Naive B cell (primary cell): Measurements from ENCODE around the gene SPATA13. TPM values are rescaled to one million over a fixed set of nuclear protein-coding genes. Genes with fewer than 3 reads are reported as not detected.
A peak's percentile ranks its signal among the peaks of the same experiment; 100 is the strongest.

ENCODE experiments used
- ATAC-seq, 2 donors: fragments of 150-1000 bp; cut with Tn5 transposase; 2 replicates each; pipeline ENCODE4 v1.10.0; 2021; ENCODE audit warnings: low read depth in 2 of 2, mild to moderate bottlenecking in 2 of 2, moderate library complexity in 2 of 2
- DNase-seq: peaks from one replicate; pipeline ENCODE4 v3.0.0; 2022
- H3K27ac Mint-ChIP-seq, 6 donors: one replicate each; pipeline ENCODE4 v1.8.0; 2020 to 2022; ENCODE audit warnings: mild to moderate bottlenecking in 6 of 6, mixed read lengths in 6 of 6, moderate library complexity in 5 of 6, inconsistent platforms in 2 of 6
- H3K27me3 Mint-ChIP-seq, 3 donors: one replicate each; pipeline ENCODE4 v1.8.0; 2021 to 2022; ENCODE audit warnings: mixed read lengths in 3 of 3, mild to moderate bottlenecking in 1 of 3
- H3K36me3 Mint-ChIP-seq, 2 donors: one replicate each; pipeline ENCODE4 v1.8.0; 2020 to 2022; ENCODE audit warnings: mixed read lengths in 2 of 2, inconsistent platforms in 1 of 2, mild to moderate bottlenecking in 1 of 2
- H3K4me1 Mint-ChIP-seq, 3 donors: one replicate each; pipeline ENCODE4 v1.8.0; 2020 to 2022; ENCODE audit warnings: mixed read lengths in 3 of 3, inconsistent platforms in 1 of 3, mild to moderate bottlenecking in 1 of 3, moderate library complexity in 1 of 3
- H3K4me3 Mint-ChIP-seq, 8 donors: one replicate each; pipeline ENCODE4 v1.8.0; 2020 to 2022; ENCODE audit warnings: mild to moderate bottlenecking in 8 of 8, mixed read lengths in 8 of 8, moderate library complexity in 8 of 8, inconsistent platforms in 2 of 8
- H3K9me3 Mint-ChIP-seq, 7 donors: one replicate each; pipeline ENCODE4 v1.8.0; 2020 to 2022; ENCODE audit warnings: mixed read lengths in 7 of 7, mild to moderate bottlenecking in 5 of 7, inconsistent platforms in 2 of 7, moderate library complexity in 1 of 7
- polyA plus RNA-seq, 6 donors: library from polyadenylated mRNA; unstranded; fragments of 300-500 nt; fragmentation: Illumina TruSeq; gene quantifications; one replicate each; pipeline ENCODE4 v1.2.3, GENCODE V29; 2021; ENCODE audit warnings: low read depth in 6 of 6

Gene SPATA13
- polyA plus RNA-seq, 6 donors from 2014 or later = 2.2 to 8.3 (median 5.3) TPM; not detected in 1

- H3K4me3 Mint-ChIP-seq = peak overlapping the region; percentile 36 to 98 (median 87)
- H3K9me3 Mint-ChIP-seq = no peaks in the 10 kb centered on the region
- H3K4me1 Mint-ChIP-seq = peaks cover 34 to 53% (median 49%) of the 10 kb centered on the region in 3 donors
- DNase-seq (no peak), ATAC-seq (no peak)
- H3K27me3 Mint-ChIP-seq = no peaks in the 10 kb centered on the region
- H3K27ac Mint-ChIP-seq = peak overlapping the region in 5 of 6 donors; percentile 93 to 99 (median 96)
- H3K36me3 Mint-ChIP-seq = no peaks in the 10 kb centered on the region
Measured at GRCh38 chr13:24267801-24268200, 107.3 kb downstream of the SPATA13 start.

GRCh38 chr13:24269821-24270220 lies 109.3 kb downstream of the SPATA13 start:
- no peaks in the 10 kb centered on the region for H3K9me3 Mint-ChIP-seq
- no peaks in the 10 kb centered on the region for H3K27me3 Mint-ChIP-seq
- DNase-seq (no peak), ATAC-seq (no peak)
- H3K27ac Mint-ChIP-seq = peak overlapping the region in 3 of 6 donors; percentile 84 to 98 (median 98)
- peak overlapping the region in 7 of 8 donors; percentile 7 to 98 (median 47) for H3K4me3 Mint-ChIP-seq
- no peaks in the 10 kb centered on the region for H3K36me3 Mint-ChIP-seq
- H3K4me1 Mint-ChIP-seq = peaks cover 41 to 69% (median 61%) of the 10 kb centered on the region in 3 donors

GRCh38 chr13:24270639-24271141 lies 110.2 kb downstream of the SPATA13 start:
- Mint-ChIP-seq H3K9me3 (no peaks in the 10 kb centered on the region), H3K4me1 (peaks cover 43 to 70% (median 60%) of the 10 kb centered on the region in 3 donors), H3K4me3 (peak overlapping the region; percentile 85 to 98 (median 92)), H3K27me3 (no peaks in the 10 kb centered on the region), H3K27ac (peak overlapping the region; percentile 96 to 98 (median 98)), H3K36me3 (no peaks in the 10 kb centered on the region)
- DNase-seq (peak; percentile 47), ATAC-seq (peak; percentile 34 to 36)

GRCh38 chr13:24271231-24271600 lies 110.7 kb downstream of the SPATA13 start:
- H3K27ac Mint-ChIP-seq = peak overlapping the region; percentile 96 to 98 (median 98)
- no peak for DNase-seq
- H3K27me3 Mint-ChIP-seq = no peaks in the 10 kb centered on the region
- H3K9me3 Mint-ChIP-seq = no peaks in the 10 kb centered on the region
- peak overlapping the region; percentile 85 to 98 (median 92) for H3K4me3 Mint-ChIP-seq
- H3K4me1 Mint-ChIP-seq = peaks cover 45 to 74% (median 60%) of the 10 kb centered on the region in 3 donors
- no peaks in the 10 kb centered on the region for H3K36me3 Mint-ChIP-seq
- ATAC-seq = no peak

- Mint-ChIP-seq H3K27ac (peak overlapping the region; percentile 96 to 98 (median 98)), H3K9me3 (no peaks in the 10 kb centered on the region), H3K4me3 (peak overlapping the region; percentile 85 to 98 (median 92)), H3K36me3 (no peaks in the 10 kb centered on the region), H3K4me1 (peaks cover 48 to 78% (median 64%) of the 10 kb centered on the region in 3 donors), H3K27me3 (no peaks in the 10 kb centered on the region)
- peak; percentile 54 to 60 for ATAC-seq
- DNase-seq = peak; percentile 61
Measured at GRCh38 chr13:24271601-24272451, 111.3 kb downstream of the SPATA13 start.

- no peak for ATAC-seq
- Mint-ChIP-seq H3K9me3 (no peaks in the 10 kb centered on the region), H3K27ac (peak overlapping the region; percentile 67 to 98 (median 89)), H3K4me3 (peak overlapping the region in 7 of 8 donors; percentile 24 to 98 (median 87)), H3K36me3 (no peaks in the 10 kb centered on the region), H3K27me3 (no peaks in the 10 kb centered on the region), H3K4me1 (peaks cover 40 to 76% (median 59%) of the 10 kb centered on the region in 3 donors)
- no peak for DNase-seq
Measured at GRCh38 chr13:24272452-24273161, 112.1 kb downstream of the SPATA13 start.

- peak overlapping the region; percentile 90 to 98 (median 93) for H3K27ac Mint-ChIP-seq
- DNase-seq (no peak), ATAC-seq (no peak)
- peaks cover 36 to 71% (median 54%) of the 10 kb centered on the region in 3 donors for H3K4me1 Mint-ChIP-seq
- H3K27me3 Mint-ChIP-seq = no peaks in the 10 kb centered on the region
- no peaks in the 10 kb centered on the region for H3K9me3 Mint-ChIP-seq
- peak overlapping the region in 5 of 8 donors; percentile 48 to 84 (median 56) for H3K4me3 Mint-ChIP-seq
- no peaks in the 10 kb centered on the region for H3K36me3 Mint-ChIP-seq
Measured at GRCh38 chr13:24273926-24274325, 113.4 kb downstream of the SPATA13 start.

GRCh38 chr13:24274452-24275021 lies 114.0 kb downstream of the SPATA13 start:
- Mint-ChIP-seq H3K4me1 (peaks cover 36 to 71% (median 54%) of the 10 kb centered on the region in 3 donors), H3K27ac (peak overlapping the region; percentile 90 to 98 (median 93)), H3K27me3 (no peaks in the 10 kb centered on the region), H3K4me3 (peak overlapping the region; percentile 15 to 84 (median 50)), H3K9me3 (no peaks in the 10 kb centered on the region), H3K36me3 (no peaks in the 10 kb centered on the region)
- peak; percentile 68 for DNase-seq
- peak; percentile 66 to 67 for ATAC-seq

GRCh38 chr13:24275041-24275440 lies 114.5 kb downstream of the SPATA13 start:
- peak overlapping the region; percentile 90 to 98 (median 93) for H3K27ac Mint-ChIP-seq
- peaks cover 36 to 68% (median 54%) of the 10 kb centered on the region in 3 donors for H3K4me1 Mint-ChIP-seq
- DNase-seq = no peak
- no peaks in the 10 kb centered on the region for H3K9me3 Mint-ChIP-seq
- no peaks in the 10 kb centered on the region for H3K27me3 Mint-ChIP-seq
- H3K4me3 Mint-ChIP-seq = peak overlapping the region in 7 of 8 donors; percentile 15 to 84 (median 50)
- no peak for ATAC-seq
- no peaks in the 10 kb centered on the region for H3K36me3 Mint-ChIP-seq

- ATAC-seq (peak; percentile 56 to 62), DNase-seq (peak; percentile 71)
- peak overlapping the region; percentile 1 to 98 (median 68) for H3K27ac Mint-ChIP-seq
Measured at GRCh38 chr13:24276306-24276705, 115.8 kb downstream of the SPATA13 start.

GRCh38 chr13:24276861-24277260 lies 116.3 kb downstream of the SPATA13 start:
- H3K4me1 Mint-ChIP-seq = peaks cover 20 to 50% (median 37%) of the 10 kb centered on the region in 3 donors

More at GRCh38 chr13:24276306-24276705, 115.8 kb downstream of the SPATA13 start:
- H3K27me3 Mint-ChIP-seq = no peaks in the 10 kb centered on the region
- H3K4me1 Mint-ChIP-seq = peaks cover 26 to 56% (median 43%) of the 10 kb centered on the region in 3 donors
- H3K4me3 Mint-ChIP-seq = peak overlapping the region in 2 of 8 donors; percentile 1 to 25
- no peaks in the 10 kb centered on the region for H3K9me3 Mint-ChIP-seq
- no peaks in the 10 kb centered on the region for H3K36me3 Mint-ChIP-seq

GRCh38 chr13:24277761-24278160 lies 117.2 kb downstream of the SPATA13 start:
- Mint-ChIP-seq H3K27me3 (no peaks in the 10 kb centered on the region), H3K4me1 (peaks cover 18 to 44% (median 31%) of the 10 kb centered on the region in 3 donors), H3K4me3 (no peak overlapping the region), H3K9me3 (no peaks in the 10 kb centered on the region), H3K27ac (peak overlapping the region in 4 of 6 donors; percentile 70 to 98 (median 88)), H3K36me3 (no peaks in the 10 kb centered on the region)
- DNase-seq (no peak), ATAC-seq (no peak)

More at GRCh38 chr13:24276861-24277260, 116.3 kb downstream of the SPATA13 start:
- Mint-ChIP-seq H3K4me3 (no peak overlapping the region), H3K27me3 (no peaks in the 10 kb centered on the region), H3K27ac (peak overlapping the region in 5 of 6 donors; percentile 4 to 98 (median 91)), H3K36me3 (no peaks in the 10 kb centered on the region), H3K9me3 (no peaks in the 10 kb centered on the region)
- no peak for ATAC-seq
- no peak for DNase-seq
